OCI-LY1 (cell line): Measurements from ENCODE around the gene TBCD.
"Not testable (repeated sequence)": the region's sequence is repeated elsewhere in the genome, so short reads cannot be mapped to it uniquely, and the experiment has no call there.

Experiments
- H2AFZ ChIP-seq: fragments of 200-600 bp; sonication (generic), shearing (Covaris generic); 2 replicates; pipeline ENCODE4 v1.6.0; 2014; ENCODE audit warnings: antibody characterized with exemption, mild to moderate bottlenecking, low read length
- H3F3A ChIP-seq: fragments of 200-600 bp; sonication (generic), shearing (Covaris generic); 2 replicates; pipeline ENCODE4 v1.6.0; 2014; ENCODE audit warnings: mild to moderate bottlenecking, antibody characterized with exemption, low read length, moderate library complexity; ENCODE audit not compliant: insufficient read depth
- H3K27ac ChIP-seq: fragments of 200-600 bp; sonication (generic); 2 replicates; pipeline ENCODE4 v1.5.1; 2014; ENCODE audit warnings: low read length, mixed run types, mild to moderate bottlenecking, low read depth; ENCODE audit not compliant: poor library complexity, severe bottlenecking
- H3K27me3 ChIP-seq: fragments of 200-600 bp; sonication (generic); 2 replicates; pipeline ENCODE4 v1.6.0; 2014; ENCODE audit warnings: antibody characterized with exemption, mild to moderate bottlenecking, low read length, moderate library complexity; ENCODE audit not compliant: insufficient read depth
- H3K36me3 ChIP-seq: fragments of 200-600 bp; sonication (generic); 2 replicates; pipeline ENCODE4 v1.6.1; 2014; ENCODE audit warnings: mild to moderate bottlenecking, antibody characterized with exemption, low read length, moderate library complexity, mixed read lengths; ENCODE audit not compliant: insufficient read depth
- H3K4me1 ChIP-seq: fragments of 200-600 bp; sonication (generic); 2 replicates; pipeline ENCODE4 v1.5.1; 2014; ENCODE audit warnings: mild to moderate bottlenecking, low read length, moderate library complexity; ENCODE audit not compliant: insufficient read depth, severe bottlenecking
- H3K4me2 ChIP-seq: fragments of 200-600 bp; sonication (generic), shearing (Covaris generic); 2 replicates; pipeline ENCODE4 v1.6.1; 2014; ENCODE audit warnings: low read length
- H3K4me3 ChIP-seq: fragments of 200-600 bp; sonication (generic); 2 replicates; pipeline ENCODE4 v1.5.1; 2014; ENCODE audit warnings: low read length, low read depth, mild to moderate bottlenecking, mixed read lengths; ENCODE audit not compliant: poor library complexity, severe bottlenecking
- H3K79me2 ChIP-seq: fragments of 200-600 bp; shearing (Covaris generic); 2 replicates; pipeline ENCODE4 v1.6.1; 2016; ENCODE audit warnings: mixed run types, low read length, mixed read lengths; ENCODE audit not compliant: insufficient read depth
- H3K9ac ChIP-seq: fragments of 200-600 bp; sonication (generic), shearing (Covaris generic); 2 replicates; pipeline ENCODE4 v1.6.1; 2014; ENCODE audit warnings: mild to moderate bottlenecking, low read length, mixed read lengths
- H3K9me2 ChIP-seq: fragments of 200-600 bp; sonication (generic), shearing (Covaris generic); 2 replicates; pipeline ENCODE4 v1.6.1; 2014; ENCODE audit warnings: low read depth, mild to moderate bottlenecking, low read length, mixed read lengths
- H3K9me3 ChIP-seq: fragments of 200-600 bp; shearing (Covaris generic); 2 replicates; pipeline ENCODE4 v1.6.1; 2014; ENCODE audit warnings: low read length, mixed read lengths
- H4K20me1 ChIP-seq: fragments of 200-600 bp; sonication (generic), shearing (Covaris generic); 2 replicates; pipeline ENCODE4 v1.6.0; 2016; ENCODE audit warnings: mild to moderate bottlenecking, low read length; ENCODE audit not compliant: insufficient read depth
- EZH2 ChIP-seq: fragments of 200-600 bp; sonication (generic), shearing (Covaris generic); IDR thresholded peaks from 2 replicates; pipeline ENCODE4 v1.8.0; 2017; ENCODE audit warnings: borderline replicate concordance, mixed run types, mild to moderate bottlenecking, antibody characterized with exemption, low read length, moderate library complexity, mixed read lengths
- TF ChIP-seq, protein P1 (sequence below): fragments of 200-600 bp; sonication (generic), shearing (Covaris generic); IDR thresholded peaks from 2 replicates; pipeline ENCODE4 v1.5.1; 2017; ENCODE audit warnings: mild to moderate bottlenecking, antibody characterized with exemption, low read length, moderate library complexity, mixed read lengths

The TBCD gene

DNA sequence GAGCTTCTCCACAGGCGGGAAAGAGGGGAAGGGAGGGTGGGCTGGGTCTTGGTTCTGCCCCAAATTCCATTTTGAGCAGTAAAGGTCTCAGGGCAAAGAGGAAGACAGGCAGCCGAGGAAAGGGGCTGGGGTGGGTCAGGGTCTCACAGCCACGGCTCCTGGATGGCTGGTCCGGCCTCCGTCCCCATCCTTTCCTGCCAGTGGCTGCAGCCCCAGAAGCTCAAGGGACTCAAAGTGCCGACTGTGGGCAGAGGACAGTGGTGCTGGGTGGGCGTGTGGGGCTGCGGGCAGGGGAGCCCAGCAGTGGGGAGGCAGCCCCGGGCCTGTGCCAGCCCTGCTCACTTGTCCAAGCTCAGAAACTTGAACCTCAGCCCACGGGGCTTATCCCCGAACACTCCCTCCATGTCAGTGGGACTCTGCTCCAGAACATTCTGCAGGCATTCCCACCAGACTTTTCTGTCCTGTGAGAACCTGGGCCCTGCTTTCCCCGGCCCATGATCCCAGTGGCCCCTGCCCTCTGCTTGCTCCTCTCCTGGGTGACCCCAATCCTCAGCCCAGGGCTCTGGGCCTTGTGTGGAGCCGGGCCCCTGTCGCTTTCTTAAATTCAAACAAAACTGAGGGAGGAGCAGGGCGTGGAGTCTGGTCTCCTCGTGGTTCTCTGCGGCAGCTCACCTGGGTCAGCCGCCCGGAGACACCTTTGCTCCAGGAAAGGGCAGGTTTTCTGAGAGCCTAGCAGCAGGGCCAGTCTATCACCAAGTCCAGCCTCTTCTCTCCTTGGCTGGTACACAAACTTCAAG is 209.7 kb downstream of the TBCD start:
- TF ChIP-seq, protein P1, sequence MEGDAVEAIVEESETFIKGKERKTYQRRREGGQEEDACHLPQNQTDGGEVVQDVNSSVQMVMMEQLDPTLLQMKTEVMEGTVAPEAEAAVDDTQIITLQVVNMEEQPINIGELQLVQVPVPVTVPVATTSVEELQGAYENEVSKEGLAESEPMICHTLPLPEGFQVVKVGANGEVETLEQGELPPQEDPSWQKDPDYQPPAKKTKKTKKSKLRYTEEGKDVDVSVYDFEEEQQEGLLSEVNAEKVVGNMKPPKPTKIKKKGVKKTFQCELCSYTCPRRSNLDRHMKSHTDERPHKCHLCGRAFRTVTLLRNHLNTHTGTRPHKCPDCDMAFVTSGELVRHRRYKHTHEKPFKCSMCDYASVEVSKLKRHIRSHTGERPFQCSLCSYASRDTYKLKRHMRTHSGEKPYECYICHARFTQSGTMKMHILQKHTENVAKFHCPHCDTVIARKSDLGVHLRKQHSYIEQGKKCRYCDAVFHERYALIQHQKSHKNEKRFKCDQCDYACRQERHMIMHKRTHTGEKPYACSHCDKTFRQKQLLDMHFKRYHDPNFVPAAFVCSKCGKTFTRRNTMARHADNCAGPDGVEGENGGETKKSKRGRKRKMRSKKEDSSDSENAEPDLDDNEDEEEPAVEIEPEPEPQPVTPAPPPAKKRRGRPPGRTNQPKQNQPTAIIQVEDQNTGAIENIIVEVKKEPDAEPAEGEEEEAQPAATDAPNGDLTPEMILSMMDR: no peak
- no peak for TF ChIP-seq EZH2
- no peak overlapping the region for H3K9ac ChIP-seq
- H3K4me3 ChIP-seq: no peak overlapping the region
- peaks cover 29% of the 10 kb centered on the region for H3K4me1 ChIP-seq
- no peaks in the 10 kb centered on the region for H3F3A ChIP-seq
- H3K36me3 ChIP-seq: no peaks in the 10 kb centered on the region
- H3K27ac ChIP-seq: no peak overlapping the region
- H3K79me2 ChIP-seq: no peaks in the 10 kb centered on the region
- no peak overlapping the region for H2AFZ ChIP-seq
- no peaks in the 10 kb centered on the region for H3K9me3 ChIP-seq
- no peaks in the 10 kb centered on the region for H3K27me3 ChIP-seq
- H3K4me2 ChIP-seq: no peak overlapping the region
- H3K9me2 ChIP-seq: no peaks in the 10 kb centered on the region
- no peaks in the 10 kb centered on the region for H4K20me1 ChIP-seq

DNA sequence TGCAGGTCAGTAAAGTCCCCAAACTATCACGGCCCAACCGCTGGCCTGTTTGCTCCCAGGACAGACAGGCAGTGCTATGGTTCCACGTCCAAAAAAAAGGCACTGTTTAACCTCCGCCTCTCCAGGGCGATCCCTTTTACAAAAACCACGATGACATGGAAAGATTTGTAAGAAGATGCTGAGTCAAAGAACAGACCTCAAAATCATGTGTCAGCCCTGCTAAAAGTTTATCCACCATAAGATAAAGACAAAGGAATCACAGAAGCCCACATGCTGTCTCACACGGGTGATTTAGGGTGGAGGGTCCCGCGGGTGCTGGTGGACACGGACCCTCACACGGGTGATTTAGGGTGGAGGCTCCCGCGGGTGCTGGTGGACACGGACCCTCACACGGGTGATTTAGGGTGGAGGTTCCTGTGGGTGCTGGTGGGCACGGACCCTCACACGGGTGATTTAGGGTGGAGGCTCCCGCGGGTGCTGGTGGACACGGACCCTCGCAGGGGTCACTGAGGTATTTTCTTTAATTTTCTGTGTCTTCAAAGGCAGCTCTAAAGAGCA is 210.4 kb downstream of the TBCD start:
- no peaks in the 10 kb centered on the region for H3K36me3 ChIP-seq
- no peaks in the 10 kb centered on the region for H3K27me3 ChIP-seq
- H4K20me1 ChIP-seq: no peaks in the 10 kb centered on the region
- no peaks in the 10 kb centered on the region for H3K79me2 ChIP-seq
- H3K9me3 ChIP-seq: no peaks in the 10 kb centered on the region
- H3K4me3 ChIP-seq: no peak overlapping the region
- no peaks in the 10 kb centered on the region for H3K9me2 ChIP-seq
- no peaks in the 10 kb centered on the region; the same call in 1 of the 2 replicates for H3F3A ChIP-seq
- peaks cover 36% of the 10 kb centered on the region for H3K4me1 ChIP-seq
- H3K9ac ChIP-seq: no peak overlapping the region
- H3K27ac ChIP-seq: no peak overlapping the region
- TF ChIP-seq EZH2: no peak
- H3K4me2 ChIP-seq: no peak overlapping the region
- no peak overlapping the region for H2AFZ ChIP-seq

DNA sequence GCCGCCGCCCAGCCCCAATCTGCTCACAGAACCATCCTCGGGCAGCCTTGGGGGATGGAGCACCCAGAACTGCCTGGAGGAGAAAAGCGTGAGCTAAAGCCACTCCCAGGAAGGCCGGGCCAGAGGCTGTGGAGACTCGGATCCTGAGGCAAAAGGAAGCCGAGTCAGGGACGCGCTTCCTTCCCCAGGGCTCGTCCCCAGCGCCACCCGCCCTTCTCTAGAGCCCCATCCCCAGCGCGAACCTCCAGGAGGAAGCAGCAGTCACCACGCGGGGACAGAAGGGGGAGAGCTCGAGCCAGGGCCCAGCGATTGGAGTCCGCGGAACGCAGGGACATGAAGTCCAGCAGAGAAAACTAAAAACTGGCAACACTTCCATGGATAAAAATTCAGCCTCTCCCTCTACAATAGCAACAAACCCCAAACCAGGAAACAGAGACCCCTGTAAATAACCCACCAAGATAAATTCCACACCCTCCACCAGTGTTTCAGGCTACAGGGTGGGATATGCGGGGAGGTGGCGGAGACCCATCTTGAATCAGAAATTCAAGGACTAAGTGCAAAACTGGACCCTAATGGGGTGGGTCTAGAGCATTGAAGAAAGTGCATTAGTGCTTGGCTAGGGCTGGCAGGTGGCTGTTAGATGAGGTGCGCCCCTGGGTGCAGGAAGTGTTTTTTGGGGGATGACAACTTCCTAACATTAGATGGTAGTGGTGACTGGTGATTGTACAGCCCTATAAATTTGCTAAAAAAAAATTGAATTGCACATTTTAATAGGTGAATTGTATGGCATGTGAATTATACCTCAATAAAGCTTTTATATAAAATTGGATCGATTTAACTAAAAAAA is 211.5 kb downstream of the TBCD start:
- Histone ChIP-seq H4K20me1 (no peaks in the 10 kb centered on the region), H3K9me2 (no peaks in the 10 kb centered on the region), H2AFZ (no peak overlapping the region), H3K27me3 (no peaks in the 10 kb centered on the region), H3K9ac (no peak overlapping the region), H3K79me2 (no peaks in the 10 kb centered on the region), H3K4me3 (no peak overlapping the region), H3F3A (no peaks in the 10 kb centered on the region; the same call in 1 of the 2 replicates), H3K27ac (peak overlapping the region; percentile 57), H3K4me2 (peak overlapping the region; percentile 27; the same call in 1 of the 2 replicates), H3K9me3 (no peaks in the 10 kb centered on the region), H3K36me3 (no peaks in the 10 kb centered on the region), H3K4me1 (peaks cover 47% of the 10 kb centered on the region)
- no peak for TF ChIP-seq EZH2
- TF ChIP-seq, protein P1: peak; percentile 43; the same call in 1 of the 2 replicates

DNA sequence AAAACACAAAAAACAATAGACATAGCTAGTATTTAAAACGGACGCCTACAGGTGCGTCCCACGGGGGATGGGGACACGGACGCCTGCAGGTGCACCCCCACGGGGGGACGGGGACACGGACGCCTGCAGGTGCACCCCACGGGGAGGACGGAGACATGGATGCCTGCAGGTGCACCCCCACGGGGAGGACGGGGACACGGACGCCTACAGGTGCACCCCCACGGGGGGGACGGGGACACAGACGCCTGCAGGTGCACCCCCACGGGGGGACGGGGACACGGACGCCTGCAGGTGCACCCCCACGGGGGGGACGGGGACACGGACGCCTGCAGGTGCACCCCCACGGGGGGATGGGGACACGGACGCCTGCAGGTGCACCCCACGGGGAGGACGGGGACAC is 212.6 kb downstream of the TBCD start:
- not testable (repeated sequence) for H3K36me3 ChIP-seq, H3K9me2 ChIP-seq

More for the DNA sequence above, 212.6 kb downstream of the TBCD start:
- not testable (repeated sequence) for H3K9me3 ChIP-seq, H3K27ac ChIP-seq, H2AFZ ChIP-seq, H3K79me2 ChIP-seq, H3K4me3 ChIP-seq, H3F3A ChIP-seq, H3K9ac ChIP-seq, H3K27me3 ChIP-seq, H3K4me2 ChIP-seq, H4K20me1 ChIP-seq
- peaks cover 58% of the 10 kb centered on the region for H3K4me1 ChIP-seq
